ENCODE data around the gene DPEP3. TPM values are rescaled to one million over a fixed set of nuclear protein-coding genes. Genes with fewer than 3 reads are reported as not detected.

DPEP3 gene
- polyA plus RNA-seq, 1 donor from 2014 or later, result not detected

GRCh38 chr16:68005211-68005610 lies 24.9 kb upstream of the DPEP3 start:
- H3K27ac ChIP-seq (ENCODE audit: low read length), result no peak overlapping the region
- TF ChIP-seq MXI1 (conservative IDR thresholded peaks at IDR 0.05; ENCODE audit: poor library complexity, severe bottlenecking), result no peak
- no peak for TF ChIP-seq RAD21 (conservative IDR thresholded peaks at IDR 0.05)
- TF ChIP-seq REST (IDR thresholded peaks at IDR 0.05; ENCODE audit: borderline replicate concordance), result no peak
- no peak for TF ChIP-seq POLR2AphosphoS5 (IDR thresholded peaks at IDR 0.05)
- no peak for TF ChIP-seq TAF1 (IDR thresholded peaks at IDR 0.05; ENCODE audit: low read depth)
- no peak for TF ChIP-seq CTCF (IDR thresholded peaks at IDR 0.05; ENCODE audit: poor library complexity, severe bottlenecking)
- TF ChIP-seq SMC3 (conservative IDR thresholded peaks at IDR 0.05; ENCODE audit: poor library complexity), result no peak
- no peak for TF ChIP-seq EP300 (conservative IDR thresholded peaks at IDR 0.05; ENCODE audit: poor library complexity, severe bottlenecking)
- no peak for TF ChIP-seq EZH2 (IDR thresholded peaks at IDR 0.05; ENCODE audit: borderline replicate concordance, insufficient read depth, low read length, poor library complexity, severe bottlenecking)

DNA sequence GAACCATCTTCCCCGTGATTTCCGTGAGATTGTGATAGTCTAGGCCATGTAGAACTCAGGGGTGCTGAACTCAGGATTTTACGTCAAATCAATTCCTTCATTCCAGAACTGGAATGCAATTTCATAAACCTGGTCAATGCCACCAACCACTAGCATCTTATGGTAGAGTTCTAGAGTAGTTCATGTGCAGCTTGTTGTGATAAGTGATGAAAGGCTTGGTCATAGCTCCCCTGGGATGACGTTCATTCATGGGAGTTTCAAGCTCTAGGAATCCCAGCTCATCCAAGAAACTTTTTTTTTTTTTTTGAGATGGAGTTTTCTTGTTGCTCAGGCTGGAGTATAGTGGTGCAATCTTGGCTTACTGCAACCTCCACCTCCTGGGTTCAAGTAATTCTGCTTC lies 22.7 kb upstream of the DPEP3 start:
- Histone ChIP-seq H3K9ac (ENCODE audit: low read length) (no peak overlapping the region), H3K9me3 (ENCODE audit: low read length) (no peaks in the 10 kb centered on the region), H4K20me1 (ENCODE audit: insufficient read depth) (no peaks in the 10 kb centered on the region), H2AFZ (ENCODE audit: low read depth, low read length) (no peak overlapping the region), H3K4me3 (ENCODE audit: low read length) (no peak overlapping the region), H3F3A (ENCODE audit: insufficient read depth, low read length, poor library complexity, severe bottlenecking) (no peaks in the 10 kb centered on the region), H3K36me3 (ENCODE audit: insufficient read depth, low read length) (no peaks in the 10 kb centered on the region), H3K27ac (ENCODE audit: low read length) (no peak overlapping the region), H3K4me2 (ENCODE audit: low read length) (no peak overlapping the region), H3K79me2 (replicated peaks; ENCODE audit: insufficient read depth, low read length) (no peaks in the 10 kb centered on the region), H3K9me2 (ENCODE audit: insufficient read depth, low read length) (no peaks in the 10 kb centered on the region), H3K27me3 (ENCODE audit: insufficient read depth, low read depth, low read length) (no peaks in the 10 kb centered on the region)
- TF ChIP-seq POLR2AphosphoS5 (IDR thresholded peaks at IDR 0.05) (no peak), REST (IDR thresholded peaks at IDR 0.05; ENCODE audit: borderline replicate concordance) (no peak), MXI1 (conservative IDR thresholded peaks at IDR 0.05; ENCODE audit: poor library complexity, severe bottlenecking) (no peak), RAD21 (conservative IDR thresholded peaks at IDR 0.05) (no peak), TAF1 (IDR thresholded peaks at IDR 0.05; ENCODE audit: low read depth) (no peak), EZH2 (IDR thresholded peaks at IDR 0.05; ENCODE audit: borderline replicate concordance, insufficient read depth, low read length, poor library complexity, severe bottlenecking) (no peak), SMC3 (conservative IDR thresholded peaks at IDR 0.05; ENCODE audit: poor library complexity) (no peak), CTCF (IDR thresholded peaks at IDR 0.05; ENCODE audit: poor library complexity, severe bottlenecking) (no peak), EP300 (conservative IDR thresholded peaks at IDR 0.05; ENCODE audit: poor library complexity, severe bottlenecking) (no peak)

More at GRCh38 chr16:68005211-68005610, 24.9 kb upstream of the DPEP3 start:
- no peaks in the 10 kb centered on the region for H3K9me2 ChIP-seq (ENCODE audit: insufficient read depth, low read length)
- no peaks in the 10 kb centered on the region for H4K20me1 ChIP-seq (ENCODE audit: insufficient read depth)
- no peaks in the 10 kb centered on the region for H3K79me2 ChIP-seq (replicated peaks; ENCODE audit: insufficient read depth, low read length)
- no peak overlapping the region for H3K9ac ChIP-seq (ENCODE audit: low read length)
- H3K9me3 ChIP-seq (ENCODE audit: low read length), result no peaks in the 10 kb centered on the region
- H2AFZ ChIP-seq (ENCODE audit: low read depth, low read length), result no peak overlapping the region
- no peak overlapping the region for H3K4me2 ChIP-seq (ENCODE audit: low read length)
- H3K36me3 ChIP-seq (ENCODE audit: insufficient read depth, low read length), result no peaks in the 10 kb centered on the region
- no peaks in the 10 kb centered on the region for H3K27me3 ChIP-seq (ENCODE audit: insufficient read depth, low read depth, low read length)
- no peaks in the 10 kb centered on the region for H3F3A ChIP-seq (ENCODE audit: insufficient read depth, low read length, poor library complexity, severe bottlenecking)
- H3K4me3 ChIP-seq (ENCODE audit: low read length), result no peak overlapping the region

All from neural cell (in vitro differentiated cells).